Body of pancreas (tissue), 4 donors: ENCODE data around the gene FBLN2.

Source experiments
- CTCF ChIP-seq, 7 experiments: fragments of 450-650 bp in 4 of 7; fragments of 200-600 bp in 3 of 7; sonication (generic) in 3 of 7; IDR thresholded peaks; one replicate each; pipeline ENCODE4 v1.5.1; 2016 to 2019; ENCODE audit warnings: antibody characterized with exemption in 7 of 7
- POLR2A ChIP-seq, 3 donors: fragments of 450-650 bp; IDR thresholded peaks; one replicate each; pipeline ENCODE4 v1.6.1; 2016; ENCODE audit warnings: antibody characterized with exemption in 3 of 3, mild to moderate bottlenecking in 2 of 3

- TF ChIP-seq CTCF (IDR thresholded peaks at IDR 0.05) = no peak
- no peak for TF ChIP-seq POLR2A (IDR thresholded peaks at IDR 0.05)
Measured at GRCh38 chr3:13642597-13642996, 93.7 kb downstream of the FBLN2 start.
